Colon (tissue), 2 donors: ENCODE measurements around the gene TMEM259.

ENCODE experiments used
- FAIRE-seq: peaks from 2 replicates; lab custom pipeline; 2012; peaks lifted over from hg19 to GRCh38; lab: Jason Lieb, UNC
- donor health status: control.
- donor health status: control.

The TMEM259 gene

DNA sequence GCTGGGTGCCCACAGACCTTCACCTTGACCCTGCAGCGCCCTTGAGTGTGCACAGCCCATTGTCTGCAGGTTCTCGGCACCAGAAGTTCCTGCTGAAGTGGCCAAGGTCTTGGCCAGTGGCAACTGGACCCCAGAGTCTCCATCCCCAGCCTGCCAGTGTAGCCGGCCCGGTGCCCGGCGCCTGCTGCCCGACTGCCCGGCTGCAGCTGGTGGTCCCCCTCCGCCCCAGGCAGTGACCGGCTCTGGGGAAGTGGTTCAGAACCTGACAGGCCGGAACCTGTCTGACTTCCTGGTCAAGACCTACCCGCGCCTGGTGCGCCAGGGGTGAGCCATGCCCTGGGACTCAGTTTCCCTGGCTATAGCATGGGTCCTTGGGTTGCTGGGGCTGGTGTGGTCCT lies 34.1 kb upstream of the TMEM259 start:
- no peak for FAIRE-seq

DNA sequence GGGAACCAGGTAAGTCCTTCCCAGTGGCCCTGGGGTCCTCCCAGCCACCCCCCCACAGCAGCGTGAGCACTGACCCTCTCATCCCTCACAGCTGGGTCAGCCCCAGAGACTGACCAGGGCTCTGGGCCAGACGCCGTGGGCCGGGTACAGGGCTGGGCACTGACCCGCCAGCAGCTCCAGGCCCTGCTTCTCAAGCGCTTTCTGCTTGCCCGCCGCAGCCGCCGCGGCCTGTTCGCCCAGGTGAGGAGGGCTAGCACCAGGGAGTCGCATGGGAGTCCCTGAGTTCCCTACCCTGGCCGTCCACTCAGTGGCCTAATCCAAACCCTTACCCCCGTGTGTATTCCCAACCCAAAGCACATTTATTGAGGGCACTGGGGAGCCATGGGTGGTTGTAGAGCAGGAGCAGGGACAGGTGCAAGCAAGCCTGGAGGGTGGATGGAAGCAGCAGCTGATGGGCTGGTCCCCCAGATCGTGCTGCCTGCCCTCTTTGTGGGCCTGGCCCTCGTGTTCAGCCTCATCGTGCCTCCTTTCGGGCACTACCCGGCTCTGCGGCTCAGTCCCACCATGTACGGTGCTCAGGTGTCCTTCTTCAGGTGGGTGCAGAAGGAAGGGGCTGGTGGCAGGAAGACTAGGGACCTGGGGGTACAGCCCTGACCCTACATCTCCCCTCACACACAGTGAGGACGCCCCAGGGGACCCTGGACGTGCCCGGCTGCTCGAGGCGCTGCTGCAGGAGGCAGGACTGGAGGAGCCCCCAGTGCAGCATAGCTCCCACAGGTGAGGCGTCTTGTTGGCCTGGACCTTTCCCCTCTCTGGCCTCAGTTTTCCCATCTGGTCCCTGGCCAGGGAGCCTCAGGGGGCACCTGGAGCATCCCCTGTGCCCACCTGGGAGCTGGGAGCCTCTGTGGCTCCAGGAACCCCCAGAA lies 33.4 kb upstream of the TMEM259 start:
- no peak for FAIRE-seq

DNA sequence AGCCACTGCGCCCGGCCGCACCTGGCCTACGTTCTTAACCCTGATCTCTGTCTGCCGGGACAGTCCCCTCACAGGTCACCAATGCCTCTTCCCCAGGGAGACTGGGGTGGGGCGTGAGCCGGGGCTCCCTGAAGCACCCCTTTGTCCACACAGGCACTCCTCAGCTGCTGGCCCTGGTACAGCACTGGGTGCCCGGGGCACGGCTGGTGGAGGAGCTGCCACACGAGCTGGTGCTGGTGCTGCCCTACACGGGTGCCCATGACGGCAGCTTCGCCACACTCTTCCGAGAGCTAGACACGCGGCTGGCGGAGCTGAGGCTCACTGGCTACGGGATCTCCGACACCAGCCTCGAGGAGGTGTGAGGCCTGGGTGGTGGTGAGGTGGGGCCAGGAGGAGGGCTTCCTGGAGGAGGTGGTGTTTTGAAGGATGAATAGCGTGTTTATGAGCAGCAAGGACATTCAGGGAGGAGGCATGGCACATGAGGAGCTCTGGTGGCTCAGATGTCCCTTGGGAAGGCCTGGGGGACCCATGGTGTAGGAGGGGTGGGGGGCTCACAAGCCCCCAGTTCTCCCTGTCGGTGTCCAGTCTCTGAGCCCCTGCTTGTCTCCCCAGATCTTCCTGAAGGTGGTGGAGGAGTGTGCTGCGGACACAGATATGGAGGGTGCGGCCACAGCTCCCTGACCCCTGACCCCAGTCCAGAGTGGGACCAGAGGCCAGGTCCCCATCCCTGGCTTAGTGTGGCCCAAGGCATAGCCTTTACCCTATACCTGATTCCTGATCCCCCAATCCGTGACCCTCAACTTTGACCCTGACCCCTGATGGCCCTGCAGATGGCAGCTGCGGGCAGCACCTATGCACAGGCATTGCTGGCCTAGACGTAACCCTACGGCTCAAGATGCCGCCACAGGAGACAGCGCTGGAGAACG lies 32.5 kb upstream of the TMEM259 start:
- no peak for FAIRE-seq

DNA sequence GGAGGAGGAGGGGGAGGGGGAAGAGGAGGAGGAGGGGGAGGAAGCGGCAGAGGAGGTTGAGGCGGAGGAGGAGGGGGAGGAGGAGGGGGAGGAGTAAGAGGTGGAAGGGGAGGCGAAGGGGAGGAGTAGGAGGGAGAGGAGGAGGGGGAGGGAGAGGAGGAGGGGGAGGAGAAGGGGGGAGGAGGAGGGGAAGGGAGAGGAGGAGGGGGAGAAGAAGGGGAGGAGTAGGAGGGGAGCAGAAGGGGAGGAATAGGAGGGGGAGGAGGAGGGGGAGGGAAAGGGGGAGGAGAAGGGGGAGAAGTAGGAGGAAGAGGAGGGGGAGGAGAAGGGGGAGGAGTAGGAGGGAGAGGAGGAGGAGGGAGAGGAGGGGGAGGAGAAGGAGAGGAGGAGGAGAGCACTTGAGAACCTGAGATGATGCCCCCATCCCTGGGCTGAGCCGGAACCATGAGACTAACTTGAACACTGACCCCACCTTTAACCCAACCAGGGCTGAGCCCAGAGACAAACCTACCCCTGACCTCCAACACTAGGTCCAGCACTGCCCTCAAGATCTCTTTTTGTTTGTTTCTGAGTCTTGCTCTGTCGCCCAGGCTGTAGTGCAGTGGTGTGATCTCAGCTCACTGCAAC lies 31.5 kb upstream of the TMEM259 start:
- FAIRE-seq = no peak

DNA sequence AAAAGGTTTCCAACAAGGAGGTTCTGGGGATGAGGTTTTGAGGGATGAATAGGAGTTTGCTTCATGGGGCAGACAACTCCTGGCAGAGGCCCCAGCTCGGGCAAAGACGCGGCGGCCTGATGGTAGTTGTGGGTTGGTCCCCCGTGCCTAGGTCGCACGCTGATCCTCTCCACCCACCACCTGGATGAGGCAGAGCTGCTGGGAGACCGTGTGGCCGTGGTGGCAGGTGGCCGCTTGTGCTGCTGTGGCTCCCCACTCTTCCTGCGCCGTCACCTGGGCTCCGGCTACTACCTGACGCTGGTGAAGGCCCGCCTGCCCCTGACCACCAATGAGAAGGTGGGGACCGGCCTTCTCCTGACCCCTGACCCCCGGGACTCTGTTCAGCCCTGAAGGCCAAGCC lies 30.9 kb upstream of the TMEM259 start:
- FAIRE-seq = no peak

DNA sequence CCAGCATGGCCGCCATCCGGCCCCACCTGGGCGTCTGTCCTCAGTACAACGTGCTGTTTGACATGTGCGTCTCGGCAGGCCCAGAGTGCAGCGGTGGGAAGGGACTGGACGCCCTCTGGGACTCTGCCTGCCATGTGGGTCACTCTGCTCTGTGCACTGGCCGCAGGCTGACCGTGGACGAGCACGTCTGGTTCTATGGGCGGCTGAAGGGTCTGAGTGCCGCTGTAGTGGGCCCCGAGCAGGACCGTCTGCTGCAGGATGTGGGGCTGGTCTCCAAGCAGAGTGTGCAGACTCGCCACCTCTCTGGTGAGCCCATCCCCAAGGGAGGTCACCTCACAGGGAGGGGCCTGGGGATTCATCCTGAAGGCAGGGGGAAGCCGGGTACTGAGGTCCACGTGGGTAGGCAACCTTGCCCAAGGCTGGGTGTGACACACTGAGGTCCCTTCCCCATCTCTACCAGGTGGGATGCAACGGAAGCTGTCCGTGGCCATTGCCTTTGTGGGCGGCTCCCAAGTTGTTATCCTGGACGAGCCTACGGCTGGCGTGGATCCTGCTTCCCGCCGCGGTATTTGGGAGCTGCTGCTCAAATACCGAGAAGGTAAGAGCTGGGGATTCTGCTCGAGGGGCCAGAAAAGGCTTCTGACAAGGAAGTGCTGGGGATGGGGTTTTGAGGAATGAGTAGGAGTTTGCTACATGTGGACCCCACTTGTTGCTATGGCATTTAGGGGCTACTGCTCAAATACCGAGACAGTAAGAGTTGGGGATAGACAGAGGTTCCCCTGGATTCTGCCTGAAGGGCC lies 30.3 kb upstream of the TMEM259 start:
- FAIRE-seq = no peak

DNA sequence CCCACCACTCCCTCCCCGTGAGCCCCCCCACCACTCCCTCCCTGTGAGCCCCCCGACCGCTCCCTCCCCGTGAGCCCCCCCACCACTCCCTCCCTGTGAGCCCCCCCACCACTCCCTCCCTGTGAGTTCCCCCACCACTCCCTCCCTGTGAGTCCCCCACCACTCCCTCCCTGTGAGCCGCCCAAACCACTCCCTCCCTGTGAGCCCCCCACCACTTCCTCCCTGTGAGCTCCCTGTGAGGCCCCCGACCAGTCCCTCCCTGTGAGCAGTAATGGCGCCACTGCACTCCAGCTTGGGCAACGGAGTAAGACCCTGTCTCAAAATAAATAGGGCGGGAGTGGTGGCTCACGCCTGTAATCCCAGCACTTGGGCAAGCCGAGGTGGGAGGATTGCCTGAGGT lies 28.9 kb upstream of the TMEM259 start:
- FAIRE-seq = no peak

DNA sequence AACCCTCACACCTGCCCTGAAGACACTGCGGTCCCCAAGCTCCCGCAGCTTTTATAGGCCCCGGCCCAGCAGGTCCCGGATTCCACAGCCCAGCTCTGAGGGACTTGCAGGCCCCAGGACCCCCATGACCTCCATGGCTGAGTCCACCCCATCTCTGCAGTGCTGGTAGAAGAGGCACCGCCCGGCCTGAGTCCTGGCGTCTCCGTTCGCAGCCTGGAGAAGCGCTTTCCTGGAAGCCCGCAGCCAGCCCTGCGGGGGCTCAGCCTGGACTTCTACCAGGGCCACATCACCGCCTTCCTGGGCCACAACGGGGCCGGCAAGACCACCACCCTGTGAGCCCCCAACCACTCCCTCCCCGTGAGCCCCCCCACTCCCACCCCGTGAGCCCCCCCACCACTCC lies 28.2 kb upstream of the TMEM259 start:
- FAIRE-seq = no peak

DNA sequence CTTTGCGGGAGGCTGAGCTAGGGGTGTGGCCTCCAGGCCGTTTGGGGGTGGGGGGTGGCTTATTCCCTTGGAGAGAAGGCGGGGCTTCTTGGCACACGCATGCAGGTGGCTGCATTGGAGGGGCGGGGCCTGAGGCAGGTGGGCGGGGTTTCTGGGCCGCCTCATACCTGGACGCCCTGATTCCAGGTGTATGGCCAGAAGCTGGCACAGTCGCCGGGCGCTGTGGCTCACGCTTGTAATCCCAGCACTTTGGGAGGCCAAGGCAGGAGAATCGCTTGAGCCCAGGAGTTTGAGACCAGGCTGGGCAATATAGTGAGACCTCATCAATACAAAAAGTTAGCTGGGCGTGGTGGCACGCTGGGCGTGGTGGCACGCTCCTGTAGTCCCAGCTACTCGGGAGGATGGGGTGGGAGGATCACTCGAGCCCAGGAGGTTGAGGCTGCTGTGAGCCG lies 26.8 kb upstream of the TMEM259 start:
- no peak for FAIRE-seq

DNA sequence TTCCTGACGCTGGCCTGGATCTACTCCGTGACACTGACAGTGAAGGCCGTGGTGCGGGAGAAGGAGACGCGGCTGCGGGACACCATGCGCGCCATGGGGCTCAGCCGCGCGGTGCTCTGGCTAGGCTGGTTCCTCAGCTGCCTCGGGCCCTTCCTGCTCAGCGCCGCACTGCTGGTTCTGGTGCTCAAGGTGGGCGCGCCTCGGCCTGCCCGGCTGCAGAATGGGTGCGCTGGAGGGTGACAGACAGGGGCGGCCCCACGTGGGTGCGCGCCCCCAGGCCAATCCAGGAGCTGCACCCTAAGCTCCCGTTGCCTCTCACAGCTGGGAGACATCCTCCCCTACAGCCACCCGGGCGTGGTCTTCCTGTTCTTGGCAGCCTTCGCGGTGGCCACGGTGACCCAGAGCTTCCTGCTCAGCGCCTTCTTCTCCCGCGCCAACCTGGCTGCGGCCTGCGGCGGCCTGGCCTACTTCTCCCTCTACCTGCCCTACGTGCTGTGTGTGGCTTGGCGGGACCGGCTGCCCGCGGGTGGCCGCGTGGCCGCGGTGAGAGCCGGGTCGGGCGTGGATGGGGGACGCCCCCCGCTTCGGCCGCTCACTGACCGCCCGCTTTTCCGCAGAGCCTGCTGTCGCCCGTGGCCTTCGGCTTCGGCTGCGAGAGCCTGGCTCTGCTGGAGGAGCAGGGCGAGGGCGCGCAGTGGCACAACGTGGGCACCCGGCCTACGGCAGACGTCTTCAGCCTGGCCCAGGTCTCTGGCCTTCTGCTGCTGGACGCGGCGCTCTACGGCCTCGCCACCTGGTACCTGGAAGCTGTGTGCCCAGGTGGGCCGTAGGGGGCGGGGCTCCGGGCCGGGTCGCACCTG lies 26.1 kb upstream of the TMEM259 start:
- FAIRE-seq = no peak

DNA sequence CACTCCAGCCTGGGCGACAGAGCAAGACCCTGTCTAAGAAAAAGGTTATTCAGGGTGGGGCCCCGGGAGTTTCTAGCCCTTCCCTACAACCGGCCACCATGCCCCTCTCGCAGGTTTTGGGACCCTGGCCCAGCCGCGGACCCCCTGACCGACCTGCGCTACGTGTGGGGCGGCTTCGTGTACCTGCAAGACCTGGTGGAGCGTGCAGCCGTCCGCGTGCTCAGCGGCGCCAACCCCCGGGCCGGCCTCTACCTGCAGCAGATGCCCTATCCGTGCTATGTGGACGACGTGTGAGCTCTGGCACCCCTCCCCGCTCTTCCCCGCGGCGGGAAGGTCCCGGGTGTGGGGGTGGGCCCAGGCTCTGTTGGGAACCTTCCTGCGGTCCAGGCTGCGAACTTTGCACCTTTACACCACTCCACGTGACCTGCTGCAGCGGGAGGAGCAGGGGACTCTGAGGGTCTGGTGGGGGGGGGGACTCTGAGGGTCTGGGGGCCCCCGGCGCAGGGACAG lies 25.2 kb upstream of the TMEM259 start:
- no peak for FAIRE-seq

DNA sequence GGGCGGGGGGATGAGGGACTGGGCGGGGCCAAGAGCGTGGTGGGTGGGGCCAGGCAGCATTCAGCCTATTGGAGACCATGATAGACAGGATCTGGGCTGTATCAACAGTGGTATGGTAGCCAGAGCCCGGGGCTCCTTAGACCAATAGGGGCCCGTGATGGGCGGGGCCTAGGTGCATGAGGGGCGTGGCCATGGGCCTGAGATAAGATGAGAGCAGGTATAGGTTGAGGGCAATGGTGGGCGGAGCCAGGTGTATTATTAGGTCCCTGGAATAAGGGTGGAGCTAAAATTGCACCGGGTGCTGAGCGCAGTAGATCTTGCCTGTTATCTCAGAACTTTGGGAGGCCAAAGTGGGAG lies 24.3 kb upstream of the TMEM259 start:
- FAIRE-seq = no peak

DNA sequence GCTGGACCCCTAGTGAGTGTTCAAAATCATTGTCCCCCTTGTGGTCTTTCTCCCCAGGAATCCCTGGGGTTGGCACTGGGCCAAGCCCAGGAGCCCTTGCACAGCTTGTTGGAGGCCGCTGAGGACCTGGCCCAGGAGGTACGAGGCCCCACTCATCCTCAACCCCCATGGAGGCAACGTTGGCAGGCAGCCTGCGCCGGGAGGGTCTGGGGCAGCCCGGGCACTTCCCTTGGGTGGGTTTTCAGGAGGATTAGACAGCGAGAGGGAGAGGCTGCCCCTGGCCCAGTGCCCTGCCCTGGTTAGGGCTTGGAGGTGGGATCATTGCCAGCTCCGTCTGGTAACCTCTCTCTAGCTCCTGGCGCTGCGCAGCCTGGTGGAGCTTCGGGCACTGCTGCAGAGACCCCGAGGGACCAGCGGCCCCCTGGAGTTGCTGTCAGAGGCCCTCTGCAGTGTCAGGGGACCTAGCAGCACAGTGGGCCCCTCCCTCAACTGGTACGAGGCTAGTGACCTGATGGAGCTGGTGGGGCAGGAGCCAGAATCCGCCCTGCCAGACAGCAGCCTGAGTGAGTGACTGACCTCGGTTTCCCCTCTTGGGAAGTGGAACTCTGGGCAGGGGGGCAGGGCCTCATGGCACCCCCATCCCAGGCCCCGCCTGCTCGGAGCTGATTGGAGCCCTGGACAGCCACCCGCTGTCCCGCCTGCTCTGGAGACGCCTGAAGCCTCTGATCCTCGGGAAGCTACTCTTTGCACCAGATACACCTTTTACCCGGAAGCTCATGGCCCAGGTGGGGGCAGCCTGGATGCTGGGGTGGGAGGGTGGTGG lies 22.0 kb upstream of the TMEM259 start:
- FAIRE-seq = no peak

DNA sequence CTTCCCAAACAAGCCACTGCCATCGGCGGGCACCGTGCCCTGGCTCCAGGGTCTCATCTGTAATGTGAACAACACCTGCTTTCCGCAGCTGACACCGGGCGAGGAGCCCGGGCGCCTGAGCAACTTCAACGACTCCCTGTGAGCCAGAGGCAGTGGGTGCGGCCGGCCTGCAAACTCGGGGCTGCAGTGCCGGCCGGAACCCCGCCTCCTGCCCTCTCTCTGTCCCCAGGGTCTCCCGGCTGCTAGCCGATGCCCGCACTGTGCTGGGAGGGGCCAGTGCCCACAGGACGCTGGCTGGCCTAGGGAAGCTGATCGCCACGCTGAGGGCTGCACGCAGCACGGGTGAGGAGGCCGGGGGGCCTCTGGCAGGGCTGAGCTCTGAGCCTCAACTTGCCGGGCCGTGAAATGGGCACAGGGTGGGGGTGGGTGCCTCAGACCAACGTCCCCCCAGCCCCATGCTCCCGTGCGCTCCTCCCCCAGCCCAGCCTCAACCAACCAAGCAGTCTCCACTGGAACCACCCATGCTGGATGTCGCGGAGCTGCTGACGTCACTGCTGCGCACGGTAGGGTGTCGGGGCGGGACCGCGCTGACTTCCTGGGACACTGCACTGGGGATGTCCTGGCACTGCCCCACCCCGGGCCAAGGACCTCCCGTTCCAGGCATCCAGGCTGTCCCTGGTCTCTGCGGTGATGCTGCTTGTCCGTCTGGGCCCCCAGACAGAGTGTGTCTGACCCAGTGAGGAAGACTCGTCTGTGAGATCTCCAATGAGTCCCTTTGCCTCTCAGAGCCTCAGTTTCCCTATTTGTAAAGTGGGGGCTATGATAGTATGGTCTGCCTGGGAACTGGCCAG lies 21.1 kb upstream of the TMEM259 start:
- no peak for FAIRE-seq

DNA sequence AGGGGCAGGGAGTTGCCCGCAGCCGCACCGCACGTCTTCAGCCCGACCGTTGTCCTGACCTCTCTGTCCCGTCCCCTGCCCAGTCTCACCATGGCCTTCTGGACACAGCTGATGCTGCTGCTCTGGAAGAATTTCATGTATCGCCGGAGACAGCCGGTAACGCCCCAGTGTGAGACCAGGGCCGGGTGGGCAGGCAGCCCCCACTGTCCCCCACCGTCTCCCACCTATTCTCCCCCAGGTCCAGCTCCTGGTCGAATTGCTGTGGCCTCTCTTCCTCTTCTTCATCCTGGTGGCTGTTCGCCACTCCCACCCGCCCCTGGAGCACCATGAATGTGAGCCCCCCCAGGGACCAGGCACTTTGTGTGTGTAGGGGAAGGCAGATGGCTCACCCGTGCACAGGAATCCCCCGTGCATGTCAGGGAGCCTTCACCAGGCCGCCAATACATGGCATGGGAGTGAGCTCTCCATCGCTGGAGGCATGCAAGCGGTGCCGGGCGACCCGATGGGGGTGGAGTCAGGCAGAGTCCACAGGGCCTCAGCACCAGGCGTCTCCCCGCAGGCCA lies 20.4 kb upstream of the TMEM259 start:
- FAIRE-seq = no peak

DNA sequence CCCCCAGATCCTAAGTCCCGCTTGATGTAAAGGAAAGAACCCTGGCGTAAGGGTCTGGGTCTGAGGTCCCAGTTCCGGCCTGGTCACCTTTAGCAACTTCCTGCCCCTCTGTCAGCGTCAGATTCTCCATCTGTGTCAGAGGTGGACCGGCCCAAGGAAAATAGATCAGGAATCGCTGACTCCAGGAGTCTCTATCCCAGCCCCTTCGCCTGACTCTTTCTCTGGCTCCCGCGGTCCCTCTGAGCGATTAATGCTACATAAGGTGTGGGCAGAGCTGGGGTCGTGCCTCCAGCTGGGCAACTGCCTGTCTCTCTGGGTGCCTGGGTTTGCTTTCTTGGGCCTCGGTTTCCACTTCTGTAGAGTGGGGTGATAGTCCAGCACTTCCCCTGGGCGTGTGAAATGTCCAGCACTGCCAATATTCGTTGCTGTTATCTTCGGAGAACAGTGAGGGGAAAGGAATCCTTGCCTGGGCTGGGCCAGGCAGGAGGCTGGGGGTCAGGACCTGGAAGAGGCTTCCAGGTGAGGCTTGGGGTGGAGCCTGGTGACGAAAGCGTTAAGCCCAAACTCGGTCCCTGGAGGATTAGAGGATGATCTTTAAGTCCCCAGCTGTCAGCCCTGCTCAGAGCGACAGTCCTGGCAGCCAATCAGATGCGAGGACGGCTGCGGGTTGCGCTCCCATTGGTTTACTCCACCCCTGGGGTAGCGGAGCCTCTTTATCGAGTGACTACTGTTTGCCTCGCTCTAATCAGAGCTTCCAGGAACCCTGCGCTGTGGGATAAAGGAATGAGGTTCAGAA lies 19.8 kb upstream of the TMEM259 start:
- FAIRE-seq = no peak

DNA sequence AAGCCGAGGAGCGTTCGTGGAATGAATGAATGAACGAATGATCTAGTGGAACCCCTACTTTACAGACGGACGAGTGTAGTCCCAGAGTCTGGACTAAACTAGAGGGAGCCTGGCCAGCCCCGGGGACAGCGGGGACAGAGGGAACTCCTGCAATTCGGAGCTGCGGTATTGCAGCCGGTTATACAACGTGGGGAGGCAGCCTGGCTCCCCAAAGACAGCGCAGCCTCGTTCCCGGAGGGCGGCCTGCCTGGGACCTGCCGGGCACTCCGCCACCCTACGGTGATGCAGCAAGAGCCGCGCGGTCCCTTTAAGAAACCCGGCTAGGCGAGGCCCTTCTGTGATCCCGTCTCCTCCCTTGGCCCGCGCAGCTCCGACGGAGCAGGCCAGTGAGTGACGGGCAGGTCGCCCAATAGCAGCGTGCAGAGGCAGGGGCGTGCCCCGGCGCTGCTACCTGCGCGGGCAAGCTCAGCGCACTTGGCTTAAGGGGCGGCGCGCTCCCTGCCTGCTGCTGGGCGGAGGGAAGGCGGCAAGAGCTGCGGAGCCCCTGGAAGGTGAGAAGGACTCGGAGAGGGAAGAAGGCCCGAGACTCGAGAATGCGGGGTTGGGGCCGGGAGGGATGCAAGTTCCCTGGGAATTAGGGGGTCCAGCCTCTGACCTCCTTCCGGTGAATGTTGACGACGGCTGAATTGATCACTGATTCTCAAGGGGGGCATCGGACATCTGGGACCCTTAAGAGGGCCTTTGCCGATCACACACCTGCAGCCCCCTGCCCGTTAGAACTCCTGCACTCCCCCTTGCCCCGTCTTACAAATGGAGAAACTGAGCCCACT lies 18.9 kb upstream of the TMEM259 start, which contains the start of gene ABCA7:
Gene ABCA7 (plus strand): TSS at position 462 of the 830 bp plus-strand sequence. CDS start 1,255 bp downstream, outside the sequence.
- FAIRE-seq = no peak
